Measurements from ENCODE around the gene TTC6. TPM values are rescaled to one million over a fixed set of nuclear protein-coding genes. Genes with fewer than 3 reads are reported as not detected.

TTC6 gene
- total RNA-seq, 1 experiment from 2014 or later: 5.2 TPM

DNA sequence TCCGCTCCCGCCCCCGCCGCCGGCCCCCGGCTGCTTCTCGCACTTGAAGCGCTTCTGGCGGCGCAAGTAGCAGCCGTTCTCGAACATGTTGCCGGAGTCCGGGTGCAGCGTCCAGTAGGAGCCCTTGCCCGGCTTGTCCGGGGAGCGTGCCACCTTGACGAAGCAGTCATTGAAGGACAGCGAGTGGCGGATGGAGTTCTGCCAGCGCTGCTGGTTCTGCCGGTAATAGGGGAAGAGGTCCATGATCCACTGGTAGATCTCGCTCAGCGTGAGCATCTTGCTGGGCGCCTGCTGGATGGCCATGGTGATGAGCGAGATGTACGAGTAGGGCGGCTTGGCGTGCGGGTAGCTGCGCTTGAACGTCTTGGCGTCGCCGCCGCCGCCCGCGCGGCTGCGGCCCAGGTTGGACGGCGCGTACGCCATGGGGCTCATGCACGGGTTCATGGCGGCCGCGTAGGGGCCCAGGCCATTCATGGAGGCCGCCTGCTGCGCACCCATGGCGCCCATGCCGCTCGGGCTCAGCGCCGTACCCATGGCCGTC, 3.4 kb upstream of the TTC6 start:
- peak overlapping the region; percentile 99 for H3K27ac ChIP-seq
- no peaks in the 10 kb centered on the region for H4K20me1 ChIP-seq (ENCODE audit: insufficient read depth)
- ChIA-PET POLR2A (ENCODE audit: unreplicated experiment) (no interaction called here), CTCF (no interaction called here)
- no peaks in the 10 kb centered on the region for H3K9me2 ChIP-seq (ENCODE audit: insufficient read depth)
- peak overlapping the region; percentile 94 for H3K4me3 ChIP-seq
- H3K27me3 ChIP-seq (ENCODE audit: insufficient read depth, low read depth): no peaks in the 10 kb centered on the region
- peaks cover 86% of the 10 kb centered on the region for H3K79me2 ChIP-seq (ENCODE audit: low read depth)
- intact Hi-C loops (cut with micrococcal nuclease; ENCODE audit: unreplicated experiment): loop anchor here (2.0 to 10.0 kb wide), 2 partner anchors 25 to 617 kb away; no protein-coding TSS in a partner anchor
- TF ChIP-seq, protein P1, sequence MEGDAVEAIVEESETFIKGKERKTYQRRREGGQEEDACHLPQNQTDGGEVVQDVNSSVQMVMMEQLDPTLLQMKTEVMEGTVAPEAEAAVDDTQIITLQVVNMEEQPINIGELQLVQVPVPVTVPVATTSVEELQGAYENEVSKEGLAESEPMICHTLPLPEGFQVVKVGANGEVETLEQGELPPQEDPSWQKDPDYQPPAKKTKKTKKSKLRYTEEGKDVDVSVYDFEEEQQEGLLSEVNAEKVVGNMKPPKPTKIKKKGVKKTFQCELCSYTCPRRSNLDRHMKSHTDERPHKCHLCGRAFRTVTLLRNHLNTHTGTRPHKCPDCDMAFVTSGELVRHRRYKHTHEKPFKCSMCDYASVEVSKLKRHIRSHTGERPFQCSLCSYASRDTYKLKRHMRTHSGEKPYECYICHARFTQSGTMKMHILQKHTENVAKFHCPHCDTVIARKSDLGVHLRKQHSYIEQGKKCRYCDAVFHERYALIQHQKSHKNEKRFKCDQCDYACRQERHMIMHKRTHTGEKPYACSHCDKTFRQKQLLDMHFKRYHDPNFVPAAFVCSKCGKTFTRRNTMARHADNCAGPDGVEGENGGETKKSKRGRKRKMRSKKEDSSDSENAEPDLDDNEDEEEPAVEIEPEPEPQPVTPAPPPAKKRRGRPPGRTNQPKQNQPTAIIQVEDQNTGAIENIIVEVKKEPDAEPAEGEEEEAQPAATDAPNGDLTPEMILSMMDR (conservative IDR thresholded peaks at IDR 0.05): 0 out of 2 replicates have a peak, but pooled peaks have one; percentile 20
- no peak for TF ChIP-seq EZH2 (IDR thresholded peaks at IDR 0.05; ENCODE audit: low read depth)
- H3K9me3 ChIP-seq (ENCODE audit: insufficient read depth, low read depth): no peaks in the 10 kb centered on the region
- H3K4me2 ChIP-seq: peak overlapping the region; percentile 96
- H3K4me1 ChIP-seq (replicated peaks; ENCODE audit: insufficient read depth): peaks cover 3% of the 10 kb centered on the region
- peaks cover 21% of the 10 kb centered on the region; the same call in 1 of the 2 replicates for H3K36me3 ChIP-seq (ENCODE audit: low read depth)
- BruUV-seq (replicated peaks): no TSS peak
- H2AFZ ChIP-seq: no peak overlapping the region
- H3F3A ChIP-seq (ENCODE audit: insufficient read depth, low read depth): peaks cover 27% of the 10 kb centered on the region
- peak; percentile 52 to 63 for DNase-seq

DNA sequence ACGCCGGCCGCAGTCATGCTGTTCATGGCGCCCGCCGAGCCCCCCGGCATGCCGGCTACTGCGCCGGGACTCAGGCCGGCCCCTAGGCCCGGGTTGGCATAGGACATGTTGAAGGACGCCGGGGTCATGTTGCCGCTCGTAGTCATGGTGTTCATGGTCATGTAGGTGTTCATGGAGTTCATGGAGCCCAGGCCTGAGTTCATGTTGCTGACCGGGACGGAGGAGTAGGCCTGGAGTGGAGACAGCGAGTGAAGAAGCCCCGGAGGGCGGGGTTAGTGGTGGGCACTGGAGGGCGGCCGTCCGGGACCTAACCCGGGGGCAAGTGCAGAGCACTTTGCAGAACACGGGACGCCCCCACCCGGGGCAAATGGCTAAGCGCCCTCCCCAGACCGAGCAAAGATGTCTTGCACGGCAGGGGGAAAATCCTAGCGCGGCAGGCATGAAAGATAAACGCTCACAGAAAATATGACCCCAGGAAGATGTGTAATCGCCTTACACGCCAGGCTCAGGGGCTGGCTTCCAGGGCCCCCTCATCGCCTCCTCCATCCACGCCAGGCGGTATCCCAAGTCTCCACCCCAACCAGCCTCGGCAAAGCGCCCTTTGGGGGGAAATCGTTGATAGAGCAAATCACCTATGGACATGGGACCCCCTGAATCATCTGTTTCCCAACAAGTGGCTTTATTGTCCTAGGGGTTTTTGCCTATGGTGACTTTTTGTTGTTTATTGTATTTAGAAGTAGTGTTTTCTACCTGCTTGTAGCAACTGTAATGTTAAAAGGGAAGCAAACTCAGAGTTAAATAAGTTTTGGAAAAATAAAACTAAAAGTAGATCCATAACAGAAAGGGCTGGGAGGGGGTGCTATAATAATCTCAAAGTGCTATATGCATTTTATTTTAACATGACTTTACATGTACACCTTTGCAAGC, 2.7 kb upstream of the TTC6 start:
- Histone ChIP-seq H3K27ac (peak overlapping the region; percentile 99), H3K4me3 (peak overlapping the region; percentile 94), H3K4me1 (replicated peaks; ENCODE audit: insufficient read depth) (no peaks in the 10 kb centered on the region), H3F3A (ENCODE audit: insufficient read depth, low read depth) (peaks cover 34% of the 10 kb centered on the region), H3K4me2 (peak overlapping the region; percentile 96), H3K27me3 (ENCODE audit: insufficient read depth, low read depth) (no peaks in the 10 kb centered on the region), H3K9me2 (ENCODE audit: insufficient read depth) (no peaks in the 10 kb centered on the region), H2AFZ (no peak overlapping the region), H3K36me3 (ENCODE audit: low read depth) (peaks cover 21% of the 10 kb centered on the region; the same call in 1 of the 2 replicates), H3K9me3 (ENCODE audit: insufficient read depth, low read depth) (no peaks in the 10 kb centered on the region), H3K79me2 (ENCODE audit: low read depth) (peaks cover 85% of the 10 kb centered on the region), H4K20me1 (ENCODE audit: insufficient read depth) (no peaks in the 10 kb centered on the region)
- TF ChIP-seq EZH2 (IDR thresholded peaks at IDR 0.05; ENCODE audit: low read depth): no peak
- TF ChIP-seq, protein P1 (conservative IDR thresholded peaks at IDR 0.05): no peak
- intact Hi-C loops (cut with micrococcal nuclease; ENCODE audit: unreplicated experiment): loop anchor here (10.0 kb wide), 1 partner anchor 618 kb away; no protein-coding TSS in a partner anchor
- BruUV-seq (replicated peaks): no TSS peak
- peak in 1 of 2 experiments; percentile 47 for DNase-seq
- POLR2A ChIA-PET (ENCODE audit: unreplicated experiment): no interaction called here
- CTCF ChIA-PET: no interaction called here

DNA sequence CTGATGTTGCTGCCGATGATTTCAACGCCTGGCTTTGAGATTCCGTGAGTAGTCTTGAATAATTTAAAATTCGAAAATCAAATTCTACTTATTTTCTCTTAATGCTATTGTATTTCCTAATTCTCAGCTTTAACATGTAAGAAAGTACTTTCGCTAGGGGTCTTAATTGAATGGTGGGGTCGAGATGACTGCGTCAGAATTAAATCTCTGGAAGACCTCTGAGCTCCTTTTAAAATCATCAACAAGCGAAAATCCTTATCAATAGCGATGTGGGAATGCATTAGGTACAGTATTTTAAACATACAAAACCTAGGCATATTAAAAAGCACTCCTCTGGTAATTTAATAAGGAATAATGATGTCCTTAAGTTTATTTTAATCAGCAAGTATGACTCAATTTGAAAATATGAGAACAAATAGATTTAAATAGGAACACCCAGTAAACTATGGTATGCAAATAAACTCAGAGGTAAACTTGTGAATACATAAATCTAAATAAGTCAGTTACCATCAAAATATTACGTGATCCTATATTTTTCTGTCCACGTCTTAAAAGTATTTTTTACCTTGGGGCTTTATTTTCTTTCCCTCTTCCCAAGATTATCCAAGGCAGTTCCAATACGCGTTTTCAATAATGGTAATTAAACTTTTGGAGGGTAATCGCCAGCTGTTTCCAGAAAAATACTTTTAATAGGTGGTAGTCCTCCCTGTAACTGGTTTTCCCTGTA, 1.8 kb upstream of the TTC6 start:
- Histone ChIP-seq H3K9me3 (ENCODE audit: insufficient read depth, low read depth) (no peaks in the 10 kb centered on the region), H3K27me3 (ENCODE audit: insufficient read depth, low read depth) (no peaks in the 10 kb centered on the region), H3K4me3 (peak overlapping the region; percentile 94), H3F3A (ENCODE audit: insufficient read depth, low read depth) (peaks cover 31% of the 10 kb centered on the region), H4K20me1 (ENCODE audit: insufficient read depth) (no peaks in the 10 kb centered on the region), H3K79me2 (ENCODE audit: low read depth) (peaks cover 85% of the 10 kb centered on the region), H2AFZ (0 out of 2 replicates have a peak overlapping the region, but pooled peaks have one; percentile 55), H3K27ac (peak overlapping the region; percentile 99), H3K36me3 (ENCODE audit: low read depth) (peaks cover 21% of the 10 kb centered on the region; the same call in 1 of the 2 replicates), H3K4me1 (replicated peaks; ENCODE audit: insufficient read depth) (no peaks in the 10 kb centered on the region), H3K9me2 (ENCODE audit: insufficient read depth) (no peaks in the 10 kb centered on the region), H3K4me2 (peak overlapping the region; percentile 96)
- CTCF ChIA-PET: no interaction called here
- intact Hi-C loops (cut with micrococcal nuclease; ENCODE audit: unreplicated experiment): loop anchor here (1.0 to 10.0 kb wide), 4 partner anchors 281 to 619 kb away; no protein-coding TSS in a partner anchor
- no peak for DNase-seq
- TF ChIP-seq, protein P1 (conservative IDR thresholded peaks at IDR 0.05): no peak
- TF ChIP-seq EZH2 (IDR thresholded peaks at IDR 0.05; ENCODE audit: low read depth): no peak
- BruUV-seq (replicated peaks): no TSS peak
- POLR2A ChIA-PET (ENCODE audit: unreplicated experiment): no interaction called here

Measured in PC-9 (cell line).